ENCODE results near the gene ANKHD1.

Gene ANKHD1

GRCh38 chr5:140547508-140548299 lies 146.1 kb downstream of the ANKHD1 start, which contains the start of gene EIF4EBP3:
EIF4EBP3 (plus strand) TSS chr5:140547662; CDS start chr5:140547738, 76 bp downstream.
- DNase-seq, result peak; percentile 93

- no peak for DNase-seq
These were observed 146.7 kb downstream of the ANKHD1 start for GRCh38 chr5:140548300-140548688.

GRCh38 chr5:140548791-140549190 lies 147.2 kb downstream of the ANKHD1 start:
- DNase-seq, result no peak

GRCh38 chr5:140549237-140550144 lies 147.9 kb downstream of the ANKHD1 start:
- no peak for DNase-seq

GRCh38 chr5:140550147-140551079 lies 148.8 kb downstream of the ANKHD1 start:
- no peak for DNase-seq

GRCh38 chr5:140551872-140552271 lies 150.2 kb downstream of the ANKHD1 start:
- no peak for DNase-seq

- no peak for DNase-seq
These were observed 152.0 kb downstream of the ANKHD1 start for GRCh38 chr5:140553657-140554056.

- DNase-seq, result no peak
These were observed 152.8 kb downstream of the ANKHD1 start for GRCh38 chr5:140554454-140554853.

GRCh38 chr5:140555747-140556312 lies 154.2 kb downstream of the ANKHD1 start:
- no peak for DNase-seq

- no peak for DNase-seq
These were observed 154.8 kb downstream of the ANKHD1 start for GRCh38 chr5:140556438-140556837.

GRCh38 chr5:140557136-140557805 lies 155.6 kb downstream of the ANKHD1 start, which contains the start of gene SRA1:
SRA1 (minus strand) TSS chr5:140557473; CDS start chr5:140557452, 21 bp downstream.
- peak; percentile 83 for DNase-seq

GRCh38 chr5:140557965-140558364 lies 156.3 kb downstream of the ANKHD1 start:
- DNase-seq, result no peak

- no peak for DNase-seq
These were observed 156.9 kb downstream of the ANKHD1 start for GRCh38 chr5:140558542-140558941.

GRCh38 chr5:140560227-140560626 lies 158.6 kb downstream of the ANKHD1 start:
- DNase-seq, result no peak

- no peak for DNase-seq
These were observed 160.3 kb downstream of the ANKHD1 start for GRCh38 chr5:140561753-140562523.

GRCh38 chr5:140563596-140563995 lies 162.0 kb downstream of the ANKHD1 start:
- no peak for DNase-seq

GRCh38 chr5:140564196-140565023 lies 162.8 kb downstream of the ANKHD1 start, which contains the start of the genes APBB3 and SLC35A4:
APBB3 (minus strand) TSS chr5:140564598; CDS start chr5:140564245, 353 bp downstream.
SLC35A4 (plus strand) TSS chr5:140564828; CDS start chr5:140567170, 2,342 bp downstream.
- peak; percentile 98 for DNase-seq

GRCh38 chr5:140565024-140565779 lies 163.6 kb downstream of the ANKHD1 start:
- DNase-seq, result no peak

GRCh38 chr5:140565780-140566095 lies 164.1 kb downstream of the ANKHD1 start:
- no peak for DNase-seq

Measured in amniotic stem cell (primary cell).